AG04449 (cell line): ENCODE results near the gene FAHD1.

Source experiments
- CTCF ChIA-PET: fragments of 350-600 bp; formaldehyde crosslinking; extraction: SDS; loops from one replicate; lab custom pipeline; 2021; ENCODE audit warnings: antibody characterized with exemption; lab: Yijun Ruan, JAX
- POLR2A ChIA-PET: fragments of 400-600, 350-600 bp; formaldehyde crosslinking; extraction: SDS; loops from one replicate; lab custom pipeline; 2020; ENCODE audit warnings: antibody characterized with exemption, inconsistent platforms; lab: Yijun Ruan, JAX
- DNase-seq: peaks from one replicate; pipeline ENCODE4 v3.0.0-alpha.2; 2010; ENCODE audit warnings: low read depth, low spot score
- H3K4me3 ChIP-seq: 2 replicates; pipeline ENCODE4 v1.5.1; 2011; ENCODE audit warnings: low read depth, mild to moderate bottlenecking, control low read depth, low read length
- CTCF ChIP-seq: IDR thresholded peaks from one replicate; pipeline ENCODE4 v1.5.1; 2011; ENCODE audit warnings: mild to moderate bottlenecking, moderate library complexity, low read length, control low read depth, inconsistent platforms; ENCODE audit not compliant: insufficient read depth; ENCODE audit errors: missing control alignments

FAHD1 gene

GRCh38 chr16:1826691-1827573 lies at the start of gene FAHD1, which contains the start of gene HAGH:
FAHD1 (plus strand) TSS chr16:1827206; CDS start chr16:1827239, 33 bp downstream.
HAGH (minus strand) TSS chr16:1826825; CDS start chr16:1826787, 38 bp downstream.
- peak within 1 kb of the TSS; percentile 99 for H3K4me3 ChIP-seq
- ChIA-PET CTCF (interaction anchor here (1.0 to 1.1 kb wide), 3 partner anchors 11 to 103 kb away, joined by 4 to 6 read pairs (median 5); no protein-coding TSS in a partner anchor), POLR2A (interaction anchor here (0.5 to 2.5 kb wide), 8 partner anchors 14 to 437 kb away, joined by 3 to 8 read pairs (median 4); partner anchors contain the start of genes NUBP2, RPS2, SPSB3 and TRAF7)
- peak; percentile 75 for DNase-seq
- TF ChIP-seq CTCF = no peak

GRCh38 chr16:1777375-1778199 lies 49.4 kb upstream of the FAHD1 start:
- no peak for DNase-seq
- no peak for TF ChIP-seq CTCF
- CTCF ChIA-PET = interaction anchor here (2.6 kb wide), 1 partner anchor 151 kb away, joined by 6 read pairs; no protein-coding TSS in a partner anchor
- POLR2A ChIA-PET = interaction anchor here (0.7 kb wide), 1 partner anchor 10 kb away, joined by 4 read pairs; no protein-coding TSS in a partner anchor
- H3K4me3 ChIP-seq = no peak overlapping the region

DNA sequence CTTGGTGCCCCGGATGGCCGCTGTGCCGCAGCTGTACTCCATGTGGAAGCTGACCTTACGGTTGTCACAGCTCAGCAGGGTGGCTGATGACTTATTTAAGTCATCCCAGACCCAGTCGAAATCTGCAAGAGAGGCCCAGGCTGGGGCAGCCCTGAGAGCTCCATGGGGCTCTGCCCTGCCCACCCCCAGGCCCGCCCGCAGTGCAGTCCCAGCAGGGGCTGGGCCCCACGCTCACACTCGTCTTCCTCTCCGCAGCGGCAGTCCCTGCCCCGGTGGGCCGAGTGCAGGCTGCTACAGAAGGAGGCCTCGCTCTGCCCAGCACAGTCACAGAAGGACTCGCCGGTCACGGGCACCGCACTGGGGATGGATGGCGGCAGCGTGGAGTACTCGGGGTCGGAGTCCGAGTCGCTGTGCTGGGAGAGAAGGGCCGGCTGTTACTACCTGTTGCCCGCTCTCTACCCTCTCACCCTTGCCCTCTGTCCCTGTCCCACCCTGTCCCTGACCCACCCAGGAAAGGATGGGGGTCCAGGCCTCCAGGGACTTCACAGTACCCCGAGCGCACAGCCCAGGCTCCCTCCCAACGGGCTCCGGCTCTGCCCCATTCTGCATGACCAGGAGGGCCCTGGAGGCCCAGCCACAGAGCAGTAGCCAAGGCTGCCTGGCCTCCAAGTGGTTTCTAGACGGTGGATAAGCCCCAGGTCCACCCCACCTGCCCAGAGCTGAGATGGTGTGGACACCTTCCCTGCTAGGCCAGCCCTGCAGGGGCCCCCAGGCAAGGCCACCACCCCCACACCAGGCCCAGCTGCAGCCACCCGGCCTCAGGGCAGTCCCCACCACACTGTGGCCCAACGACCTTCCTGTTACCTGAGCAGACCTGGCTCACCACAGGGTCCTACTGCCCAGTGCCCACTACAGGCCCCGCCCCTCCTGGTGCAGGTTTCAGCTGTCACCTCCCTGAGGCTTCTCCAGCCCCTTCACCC lies 48.5 kb upstream of the FAHD1 start:
- no peak for DNase-seq
- ChIA-PET CTCF (interaction anchor here (2.6 kb wide), 1 partner anchor 151 kb away, joined by 6 read pairs; no protein-coding TSS in a partner anchor), POLR2A (interaction anchor here (0.7 kb wide), 1 partner anchor 11 kb away, joined by 4 read pairs; no protein-coding TSS in a partner anchor)
- no peak for TF ChIP-seq CTCF
- no peak overlapping the region for H3K4me3 ChIP-seq

- ChIA-PET POLR2A (no interaction called here), CTCF (interaction anchor here (2.6 kb wide), 1 partner anchor 150 kb away, joined by 6 read pairs; no protein-coding TSS in a partner anchor)
- no peak for TF ChIP-seq CTCF
- no peak for DNase-seq
- no peak overlapping the region for H3K4me3 ChIP-seq
Observed at GRCh38 chr16:1779234-1779701, 47.7 kb upstream of the FAHD1 start.
